OCI-LY1 (cell line): Measurements from ENCODE around the gene FRMD3.

ENCODE experiments used
- H2AFZ ChIP-seq: fragments of 200-600 bp; sonication (generic), shearing (Covaris generic); 2 replicates; pipeline ENCODE4 v1.6.0; 2014; ENCODE audit warnings: antibody characterized with exemption, mild to moderate bottlenecking, low read length
- H3F3A ChIP-seq: fragments of 200-600 bp; sonication (generic), shearing (Covaris generic); 2 replicates; pipeline ENCODE4 v1.6.0; 2014; ENCODE audit warnings: mild to moderate bottlenecking, antibody characterized with exemption, low read length, moderate library complexity; ENCODE audit not compliant: insufficient read depth
- H3K27ac ChIP-seq: fragments of 200-600 bp; sonication (generic); 2 replicates; pipeline ENCODE4 v1.5.1; 2014; ENCODE audit warnings: low read length, mixed run types, mild to moderate bottlenecking, low read depth; ENCODE audit not compliant: poor library complexity, severe bottlenecking
- H3K27me3 ChIP-seq: fragments of 200-600 bp; sonication (generic); 2 replicates; pipeline ENCODE4 v1.6.0; 2014; ENCODE audit warnings: antibody characterized with exemption, mild to moderate bottlenecking, low read length, moderate library complexity; ENCODE audit not compliant: insufficient read depth
- H3K36me3 ChIP-seq: fragments of 200-600 bp; sonication (generic); 2 replicates; pipeline ENCODE4 v1.6.1; 2014; ENCODE audit warnings: mild to moderate bottlenecking, antibody characterized with exemption, low read length, moderate library complexity, mixed read lengths; ENCODE audit not compliant: insufficient read depth
- H3K4me1 ChIP-seq: fragments of 200-600 bp; sonication (generic); 2 replicates; pipeline ENCODE4 v1.5.1; 2014; ENCODE audit warnings: mild to moderate bottlenecking, low read length, moderate library complexity; ENCODE audit not compliant: insufficient read depth, severe bottlenecking
- H3K4me2 ChIP-seq: fragments of 200-600 bp; sonication (generic), shearing (Covaris generic); 2 replicates; pipeline ENCODE4 v1.6.1; 2014; ENCODE audit warnings: low read length
- H3K4me3 ChIP-seq: fragments of 200-600 bp; sonication (generic); 2 replicates; pipeline ENCODE4 v1.5.1; 2014; ENCODE audit warnings: low read length, low read depth, mild to moderate bottlenecking, mixed read lengths; ENCODE audit not compliant: poor library complexity, severe bottlenecking
- H3K79me2 ChIP-seq: fragments of 200-600 bp; shearing (Covaris generic); 2 replicates; pipeline ENCODE4 v1.6.1; 2016; ENCODE audit warnings: mixed run types, low read length, mixed read lengths; ENCODE audit not compliant: insufficient read depth
- H3K9ac ChIP-seq: fragments of 200-600 bp; sonication (generic), shearing (Covaris generic); 2 replicates; pipeline ENCODE4 v1.6.1; 2014; ENCODE audit warnings: mild to moderate bottlenecking, low read length, mixed read lengths
- H3K9me2 ChIP-seq: fragments of 200-600 bp; sonication (generic), shearing (Covaris generic); 2 replicates; pipeline ENCODE4 v1.6.1; 2014; ENCODE audit warnings: low read depth, mild to moderate bottlenecking, low read length, mixed read lengths
- H3K9me3 ChIP-seq: fragments of 200-600 bp; shearing (Covaris generic); 2 replicates; pipeline ENCODE4 v1.6.1; 2014; ENCODE audit warnings: low read length, mixed read lengths
- H4K20me1 ChIP-seq: fragments of 200-600 bp; sonication (generic), shearing (Covaris generic); 2 replicates; pipeline ENCODE4 v1.6.0; 2016; ENCODE audit warnings: mild to moderate bottlenecking, low read length; ENCODE audit not compliant: insufficient read depth
- CTCF ChIP-seq: fragments of 200-600 bp; sonication (generic), shearing (Covaris generic); IDR thresholded peaks from 2 replicates; pipeline ENCODE4 v1.5.1; 2017; ENCODE audit warnings: mild to moderate bottlenecking, antibody characterized with exemption, low read length, moderate library complexity, mixed read lengths
- EZH2 ChIP-seq: fragments of 200-600 bp; sonication (generic), shearing (Covaris generic); IDR thresholded peaks from 2 replicates; pipeline ENCODE4 v1.8.0; 2017; ENCODE audit warnings: borderline replicate concordance, mixed run types, mild to moderate bottlenecking, antibody characterized with exemption, low read length, moderate library complexity, mixed read lengths

The FRMD3 gene

GRCh38 chr9:83281306-83282255, 256.6 kb downstream of the FRMD3 start:
- Histone ChIP-seq H3F3A (no peaks in the 10 kb centered on the region), H3K9ac (no peak overlapping the region), H3K79me2 (no peaks in the 10 kb centered on the region), H3K4me3 (no peak overlapping the region), H3K9me2 (no peaks in the 10 kb centered on the region), H3K4me1 (no peaks in the 10 kb centered on the region), H2AFZ (no peak overlapping the region), H3K27me3 (no peaks in the 10 kb centered on the region), H3K36me3 (no peaks in the 10 kb centered on the region), H3K9me3 (no peaks in the 10 kb centered on the region), H4K20me1 (no peaks in the 10 kb centered on the region), H3K27ac (no peak overlapping the region), H3K4me2 (no peak overlapping the region)
- TF ChIP-seq EZH2 (no peak), CTCF (no peak)

- H3K36me3 ChIP-seq: no peaks in the 10 kb centered on the region
- H3F3A ChIP-seq: no peaks in the 10 kb centered on the region
- H2AFZ ChIP-seq: no peak overlapping the region
- H3K4me3 ChIP-seq: no peak overlapping the region
- no peaks in the 10 kb centered on the region for H3K27me3 ChIP-seq
- no peaks in the 10 kb centered on the region for H3K4me1 ChIP-seq
- no peaks in the 10 kb centered on the region for H3K79me2 ChIP-seq
- no peaks in the 10 kb centered on the region for H3K9me2 ChIP-seq
- no peak overlapping the region for H3K27ac ChIP-seq
- TF ChIP-seq EZH2 (no peak), CTCF (no peak)
- no peaks in the 10 kb centered on the region for H3K9me3 ChIP-seq
- H3K4me2 ChIP-seq: no peak overlapping the region
- H3K9ac ChIP-seq: no peak overlapping the region
- H4K20me1 ChIP-seq: no peaks in the 10 kb centered on the region
Observed at GRCh38 chr9:83280790-83281189, 257.4 kb downstream of the FRMD3 start.

GRCh38 chr9:83280268-83280667, 257.9 kb downstream of the FRMD3 start:
- Histone ChIP-seq H2AFZ (no peak overlapping the region), H3K27me3 (no peaks in the 10 kb centered on the region), H3K27ac (no peak overlapping the region), H3K79me2 (no peaks in the 10 kb centered on the region), H3K36me3 (no peaks in the 10 kb centered on the region), H3K9me3 (no peaks in the 10 kb centered on the region), H4K20me1 (no peaks in the 10 kb centered on the region), H3F3A (no peaks in the 10 kb centered on the region), H3K9ac (no peak overlapping the region), H3K4me3 (no peak overlapping the region), H3K9me2 (no peaks in the 10 kb centered on the region), H3K4me1 (no peaks in the 10 kb centered on the region), H3K4me2 (no peak overlapping the region)
- TF ChIP-seq EZH2 (no peak), CTCF (no peak)
